Ovary (tissue), 3 donors: Measurements from ENCODE around the gene ASPHD1.

Source experiments
- EP300 ChIP-seq: sonication (generic); formaldehyde crosslinking; IDR thresholded peaks from one replicate; pipeline ENCODE4 v1.6.1; 2017; ENCODE audit warnings: antibody characterized with exemption
- POLR2A ChIP-seq: fragments of 450-650 bp; IDR thresholded peaks from one replicate; pipeline ENCODE4 v1.6.1; 2017; ENCODE audit warnings: antibody characterized with exemption, mild to moderate bottlenecking, moderate library complexity
- TF ChIP-seq, protein P1 (sequence below), 3 donors: fragments of 450-650 bp in 2 of 3; fragments of 200-600 bp in 1 of 3; IDR thresholded peaks; one replicate each; pipeline versions ENCODE4 v1.5.1 to v1.8.0; 2016 to 2022; ENCODE audit warnings: antibody characterized with exemption in 3 of 3, mild to moderate bottlenecking in 1 of 3
- donor health status: DM: no; HTN: no; CAD: no.

DNA sequence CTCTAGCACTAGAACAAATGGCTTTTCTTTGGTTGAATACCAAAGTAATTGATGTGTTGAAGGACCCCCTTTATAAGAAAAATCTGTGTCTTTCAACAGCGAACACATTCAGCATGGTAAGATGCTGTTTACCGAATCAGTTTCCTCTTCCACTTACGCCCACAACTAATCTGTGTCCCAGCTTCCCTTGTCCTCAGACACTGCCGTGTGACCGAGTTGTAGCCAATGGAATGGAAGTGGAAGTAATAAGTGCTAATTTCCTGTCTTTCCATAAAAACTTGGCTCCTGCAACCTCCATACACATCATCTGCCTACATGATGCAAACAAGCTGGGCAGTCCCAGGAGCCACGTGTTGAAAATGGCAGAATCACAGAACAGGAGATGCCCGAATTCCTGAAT, 47.6 kb upstream of the ASPHD1 start:
- no peak for TF ChIP-seq POLR2A
- TF ChIP-seq, protein P1, sequence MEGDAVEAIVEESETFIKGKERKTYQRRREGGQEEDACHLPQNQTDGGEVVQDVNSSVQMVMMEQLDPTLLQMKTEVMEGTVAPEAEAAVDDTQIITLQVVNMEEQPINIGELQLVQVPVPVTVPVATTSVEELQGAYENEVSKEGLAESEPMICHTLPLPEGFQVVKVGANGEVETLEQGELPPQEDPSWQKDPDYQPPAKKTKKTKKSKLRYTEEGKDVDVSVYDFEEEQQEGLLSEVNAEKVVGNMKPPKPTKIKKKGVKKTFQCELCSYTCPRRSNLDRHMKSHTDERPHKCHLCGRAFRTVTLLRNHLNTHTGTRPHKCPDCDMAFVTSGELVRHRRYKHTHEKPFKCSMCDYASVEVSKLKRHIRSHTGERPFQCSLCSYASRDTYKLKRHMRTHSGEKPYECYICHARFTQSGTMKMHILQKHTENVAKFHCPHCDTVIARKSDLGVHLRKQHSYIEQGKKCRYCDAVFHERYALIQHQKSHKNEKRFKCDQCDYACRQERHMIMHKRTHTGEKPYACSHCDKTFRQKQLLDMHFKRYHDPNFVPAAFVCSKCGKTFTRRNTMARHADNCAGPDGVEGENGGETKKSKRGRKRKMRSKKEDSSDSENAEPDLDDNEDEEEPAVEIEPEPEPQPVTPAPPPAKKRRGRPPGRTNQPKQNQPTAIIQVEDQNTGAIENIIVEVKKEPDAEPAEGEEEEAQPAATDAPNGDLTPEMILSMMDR (IDR thresholded peaks at IDR 0.05): no peak
- TF ChIP-seq EP300: no peak
